ENCODE data around the gene ARMCX4. TPM values are rescaled to one million over a fixed set of nuclear protein-coding genes. Genes with fewer than 3 reads are reported as not detected.

The ARMCX4 gene
- total RNA-seq, 1 donor from 2014 or later = 16.5 TPM

GRCh38 chrX:101507986-101508385 is 22.7 kb downstream of the ARMCX4 start:
- Histone ChIP-seq H3K27ac (no peak overlapping the region), H3K27me3 (no peaks in the 10 kb centered on the region), H3K4me3 (no peak overlapping the region), H3K4me1 (no peaks in the 10 kb centered on the region), H3K9me3 (no peaks in the 10 kb centered on the region), H3K36me3 (no peaks in the 10 kb centered on the region)
- TF ChIP-seq POLR2A (IDR thresholded peaks at IDR 0.05) (no peak), CTCF (IDR thresholded peaks at IDR 0.05) (no peak), POLR2AphosphoS5 (IDR thresholded peaks at IDR 0.05; ENCODE audit: insufficient read depth in 1 of 2, low read depth in 1 of 2) (no peak)
- no peak for DNase-seq (ENCODE audit: extremely low spot score in 2 of 2)
- intact Hi-C loops (cut with DNase I) = no loop called here

GRCh38 chrX:101530944-101531343 is 45.7 kb downstream of the ARMCX4 start:
- no peak for DNase-seq (ENCODE audit: extremely low spot score in 2 of 2)
- no peaks in the 10 kb centered on the region for H3K9me3 ChIP-seq
- TF ChIP-seq POLR2AphosphoS5 (IDR thresholded peaks at IDR 0.05; ENCODE audit: insufficient read depth in 1 of 2, low read depth in 1 of 2) = no peak
- no peaks in the 10 kb centered on the region for H3K4me1 ChIP-seq
- H3K4me3 ChIP-seq = no peak overlapping the region
- intact Hi-C loops (cut with DNase I) = no loop called here
- H3K27ac ChIP-seq = no peak overlapping the region
- H3K27me3 ChIP-seq = no peaks in the 10 kb centered on the region
- H3K36me3 ChIP-seq = no peaks in the 10 kb centered on the region

Other genes with a start within 250 kb of the ARMCX4 start
- gene TAF7L, start 194.1 kb upstream of the ARMCX4 start, total RNA-seq = 2.5 TPM
- 5.6 TPM for gene TIMM8A, start 136.7 kb upstream of the ARMCX4 start, total RNA-seq
- gene BTK, start 99.3 kb upstream of the ARMCX4 start, total RNA-seq = 4.4 TPM
- 514 TPM for gene RPL36A, start 94.4 kb upstream of the ARMCX4 start, total RNA-seq
- 15.5 TPM for gene GLA, start 77.5 kb upstream of the ARMCX4 start, total RNA-seq
- gene HNRNPH2, start 77.2 kb upstream of the ARMCX4 start, total RNA-seq = 43.2 TPM
- 28.5 TPM for gene ARMCX1, start 65.1 kb downstream of the ARMCX4 start, total RNA-seq
- 12.3 TPM for gene ARMCX6, start 132.5 kb downstream of the ARMCX4 start, total RNA-seq
- 25.0 TPM for gene ARMCX3, start 137.7 kb downstream of the ARMCX4 start, total RNA-seq
- 30.2 TPM for gene ARMCX2, start 174.4 kb downstream of the ARMCX4 start, total RNA-seq

Data from vagina (tissue), 2 donors.